Spleen (tissue), 11 donors: Measurements from ENCODE around the gene TREML2. TPM values are rescaled to one million over a fixed set of nuclear protein-coding genes. Genes with fewer than 3 reads are reported as not detected.

ENCODE experiments used
- DNase-seq: peaks from one replicate; pipeline ENCODE4 v3.0.0-alpha.2; 2020
- H3K27ac ChIP-seq, 8 donors: fragments of 200-600 bp; sonication (generic) in 7 of 8; 1 replicate in 4 of 8; 2 replicates in 4 of 8; pipeline versions ENCODE4 v1.5.0 to v1.8.0; 2016 to 2021; ENCODE audit warnings: inconsistent platforms in 4 of 8, mild to moderate bottlenecking in 4 of 8, moderate library complexity in 1 of 8
- H3K27me3 ChIP-seq, 7 donors: fragments of 200-600 bp; sonication (generic) in 6 of 7; replicated peaks in 1 of 7; 1 replicate in 4 of 7; 2 replicates in 3 of 7; pipeline versions ENCODE4 v1.5.0 to v1.8.0; 2016 to 2021; ENCODE audit warnings: inconsistent platforms in 3 of 7, mild to moderate bottlenecking in 1 of 7
- H3K36me3 ChIP-seq, 6 donors: fragments of 200-600 bp; sonication (generic) in 5 of 6; 1 replicate in 4 of 6; 2 replicates in 2 of 6; pipeline versions ENCODE4 v1.5.0 to v1.8.0; 2016 to 2021; ENCODE audit warnings: inconsistent platforms in 2 of 6
- H3K4me1 ChIP-seq, 6 donors: fragments of 200-600 bp; sonication (generic) in 5 of 6; 1 replicate in 3 of 6; 2 replicates in 3 of 6; pipeline versions ENCODE4 v1.5.0 to v1.8.0; 2016 to 2021; ENCODE audit warnings: inconsistent platforms in 3 of 6
- H3K4me3 ChIP-seq, 8 donors: fragments of 200-600 bp; sonication (generic) in 7 of 8; 1 replicate in 4 of 8; 2 replicates in 4 of 8; pipeline versions ENCODE4 v1.5.0 to v1.8.0; 2016 to 2021; ENCODE audit warnings: inconsistent platforms in 4 of 8, mild to moderate bottlenecking in 4 of 8, moderate library complexity in 2 of 8
- H3K9me3 ChIP-seq, 8 donors: fragments of 200-600 bp; sonication (generic) in 7 of 8; 1 replicate in 4 of 8; 2 replicates in 4 of 8; pipeline versions ENCODE4 v1.5.0 to v1.8.0; 2016 to 2021; ENCODE audit warnings: inconsistent platforms in 4 of 8
- CTCF ChIP-seq, 11 experiments: fragments of 200-600 bp in 7 of 11; fragments of 450-650 bp in 4 of 11; sonication (generic) in 4 of 11; IDR thresholded peaks in 8 of 11; conservative IDR thresholded peaks in 3 of 11; 1 replicate in 7 of 11; 2 replicates in 4 of 11; pipeline versions ENCODE4 v1.4.0 to v1.8.0; 2016 to 2021; ENCODE audit warnings: antibody characterized with exemption in 11 of 11, inconsistent platforms in 4 of 11, mild to moderate bottlenecking in 1 of 11
- POLR2A ChIP-seq, 3 donors: fragments of 450-650 bp; IDR thresholded peaks; one replicate each; pipeline ENCODE4 v1.5.1; 2017; ENCODE audit warnings: antibody characterized with exemption in 3 of 3, mild to moderate bottlenecking in 1 of 3
- POLR2AphosphoS5 ChIP-seq, 3 donors: sonication (generic); formaldehyde crosslinking; IDR thresholded peaks; one replicate each; pipeline ENCODE4 v1.5.1; 2017; ENCODE audit warnings: antibody characterized with exemption in 3 of 3
- WGBS, 5 donors: extraction: QIAGEN DNeasy Blood & Tissue Kit in 3 of 5; methylation state at CpG; one replicate each; pipeline versions ENCODE4 v1.1.5 to v1.1.7; 2013 to 2018; 5-methylcytosine and 5-hydroxymethylcytosine counted together
- intact Hi-C: fragments of 100-400 bp; cut with DNase I; formaldehyde crosslinking; loops from one replicate; pipeline ENCODE4 v1.15.0; 2023; ENCODE audit warnings: low total_unique reads
- polyA plus RNA-seq, 3 donors: library from polyadenylated mRNA; stranded (reverse); fragments of 200-250 nt; gene quantifications; one replicate each; pipeline ENCODE4 v1.2.1, GENCODE V29; 2013
- total RNA-seq, 7 donors: library from RNA; depleted of rRNA in 3 of 7; stranded (reverse); fragments of >200 nt in 3 of 7; fragmentation: NEBNext Ultra II Directional in 4 of 7; extraction: Animal tissue kit (Norgen Biotek cat#: 25700) in 4 of 7; gene quantifications; one replicate each; pipeline versions ENCODE4 v1.1.0 to v1.2.1, GENCODE V29; 2016 to 2021
- donor health status: healthy with polysubstance abuse.
- donor health status: DM: no; HTN: no; CAD: no; lungs with moderate emphysema.
- donor health status: DM: no; HTN: no; CAD: no.
- donor health status: Bipolar disorder and iron deficiency.
- donor health status: healthy.
- donor health status: DM: no; HTN: no; CAD: no.
- donor health status: DM: yes; HTN: yes; CAD: no.

Gene TREML2
- total and polyA plus RNA-seq, 10 donors, result 1.9 to 28.8 (median 10.2) TPM

- no peak overlapping the region for H3K27ac ChIP-seq
- no peaks in the 10 kb centered on the region for H3K9me3 ChIP-seq
- 83 to 89% (median 88%) methylated on average over 4 of the region's 4 CpGs for WGBS, 5 donors
- no peaks in the 10 kb centered on the region for H3K36me3 ChIP-seq
- TF ChIP-seq CTCF (IDR thresholded peaks at IDR 0.05 in 8 of 11, conservative IDR thresholded peaks at IDR 0.05 in 3 of 11) (no peak), POLR2AphosphoS5 (IDR thresholded peaks at IDR 0.05) (no peak)
- DNase-seq, result no peak
- peaks cover 0 to 7% (median 0%) of the 10 kb centered on the region in 7 donors for H3K27me3 ChIP-seq
- intact Hi-C loops, result no loop called here
- no peak overlapping the region for H3K4me3 ChIP-seq
- no peaks in the 10 kb centered on the region for H3K4me1 ChIP-seq
These were observed 44.9 kb downstream of the TREML2 start for GRCh38 chr6:41156001-41156400.

- Histone ChIP-seq H3K4me1 (no peaks in the 10 kb centered on the region), H3K36me3 (no peaks in the 10 kb centered on the region), H3K27ac (no peak overlapping the region), H3K4me3 (no peak overlapping the region), H3K9me3 (no peaks in the 10 kb centered on the region), H3K27me3 (peaks cover 0 to 5% (median 0%) of the 10 kb centered on the region in 7 donors)
- intact Hi-C loops, result no loop called here
- no peak for TF ChIP-seq POLR2A (IDR thresholded peaks at IDR 0.05)
- TF ChIP-seq CTCF (IDR thresholded peaks at IDR 0.05 in 8 of 11, conservative IDR thresholded peaks at IDR 0.05 in 3 of 11), result no peak
- no peak for TF ChIP-seq POLR2AphosphoS5 (IDR thresholded peaks at IDR 0.05)
- 55 to 88% (median 76%) methylated on average over 7 of the region's 7 CpGs for WGBS, 5 donors
- DNase-seq, result no peak
These were observed 45.7 kb downstream of the TREML2 start for GRCh38 chr6:41155132-41155805.

- DNase-seq, result no peak
- 27 to 49% (median 43%) methylated on average over 4 to 5 of the region's 5 CpGs for WGBS, 5 donors
- H3K36me3 ChIP-seq, result peaks cover 0 to 6% (median 0%) of the 10 kb centered on the region in 6 donors
- no peaks in the 10 kb centered on the region for H3K4me1 ChIP-seq
- intact Hi-C loops, result no loop called here
- H3K4me3 ChIP-seq, result no peak within 1 kb of the TSS
- no peaks in the 10 kb centered on the region for H3K27me3 ChIP-seq
- no peak within 1 kb of the TSS for H3K27ac ChIP-seq
- TF ChIP-seq POLR2A (IDR thresholded peaks at IDR 0.05) (no peak), POLR2AphosphoS5 (IDR thresholded peaks at IDR 0.05) (no peak), CTCF (IDR thresholded peaks at IDR 0.05 in 8 of 11, conservative IDR thresholded peaks at IDR 0.05 in 3 of 11) (no peak)
- no peaks in the 10 kb centered on the region for H3K9me3 ChIP-seq
These were observed 46.8 kb downstream of the TREML2 start, which contains the start of gene TREML1 for GRCh38 chr6:41153992-41154625. TSS of gene TREML1 (minus strand) at chr6:41154347. CDS start at chr6:41154288, 59 bp downstream.

- no peaks in the 10 kb centered on the region for H3K9me3 ChIP-seq
- no peaks in the 10 kb centered on the region for H3K4me1 ChIP-seq
- peaks cover 0 to 13% (median 0%) of the 10 kb centered on the region in 6 donors for H3K36me3 ChIP-seq
- H3K27ac ChIP-seq, result no peak overlapping the region
- intact Hi-C loops, result no loop called here
- DNase-seq, result no peak
- no peak for TF ChIP-seq CTCF (IDR thresholded peaks at IDR 0.05 in 8 of 11, conservative IDR thresholded peaks at IDR 0.05 in 3 of 11)
- TF ChIP-seq POLR2A (IDR thresholded peaks at IDR 0.05), result no peak
- no peak for TF ChIP-seq POLR2AphosphoS5 (IDR thresholded peaks at IDR 0.05)
- WGBS, 5 donors, result 79 to 87% (median 81%) methylated on average over 3 to 4 of the region's 4 CpGs
- H3K4me3 ChIP-seq, result no peak overlapping the region
- H3K27me3 ChIP-seq, result no peaks in the 10 kb centered on the region
These were observed 47.5 kb downstream of the TREML2 start for GRCh38 chr6:41153451-41153850.
